KG1 (cell line): ENCODE data around the gene DEFB131B.
"Not testable (repeated sequence)": the region's sequence is repeated elsewhere in the genome, so short reads cannot be mapped to it uniquely, and the experiment has no call there.

Source experiments
- DNase-seq: peaks from one replicate; lab custom pipeline; 2025; lab: John Stamatoyannopoulos, UW

Gene DEFB131B

DNA sequence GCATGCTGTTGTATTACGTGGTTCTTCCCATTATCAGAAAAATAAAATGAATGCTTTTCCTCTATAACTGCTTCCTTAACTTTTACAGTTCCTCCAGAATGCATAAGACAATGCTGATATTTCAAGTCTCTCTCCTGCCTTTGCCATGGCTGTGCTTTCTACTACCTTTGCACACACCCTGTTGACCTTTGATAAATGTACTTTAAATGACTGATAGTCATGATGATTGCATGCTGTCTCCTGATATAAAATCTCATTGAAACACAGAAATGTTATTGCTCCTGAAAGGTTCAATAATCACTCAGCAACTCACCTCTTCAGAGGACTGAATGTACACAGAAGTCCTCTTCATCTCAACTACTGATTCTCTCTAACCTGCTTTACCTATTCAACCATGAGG, at the start of gene DEFB131B:
TSS of gene DEFB131B (plus strand) at position 395 of the 400 bp plus-strand sequence. CDS start at position 395, 0 bp downstream.
- not testable (repeated sequence) for DNase-seq

GRCh38 chr11:71829247-71829646, 49.0 kb upstream of the DEFB131B start:
- DNase-seq: not testable (repeated sequence)

DNA sequence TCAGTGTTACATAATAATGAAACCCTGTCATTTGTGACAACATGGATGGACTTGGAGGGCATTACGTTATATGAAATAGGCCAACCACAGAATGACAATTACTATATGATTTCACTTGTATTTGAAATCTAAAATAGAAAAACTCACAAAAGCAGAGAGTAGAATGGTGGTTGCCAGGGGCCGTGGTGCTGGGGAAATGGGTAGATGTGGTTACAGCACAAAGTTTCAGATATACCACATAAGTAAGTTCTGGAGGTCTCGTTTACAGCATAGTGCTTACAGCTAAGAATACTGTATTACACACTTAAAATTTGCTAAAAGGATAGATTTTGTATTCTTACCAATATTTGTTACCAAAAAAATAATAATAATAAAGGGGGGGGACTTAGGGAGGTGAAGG, 48.6 kb upstream of the DEFB131B start:
- DNase-seq: not testable (repeated sequence)

DNA sequence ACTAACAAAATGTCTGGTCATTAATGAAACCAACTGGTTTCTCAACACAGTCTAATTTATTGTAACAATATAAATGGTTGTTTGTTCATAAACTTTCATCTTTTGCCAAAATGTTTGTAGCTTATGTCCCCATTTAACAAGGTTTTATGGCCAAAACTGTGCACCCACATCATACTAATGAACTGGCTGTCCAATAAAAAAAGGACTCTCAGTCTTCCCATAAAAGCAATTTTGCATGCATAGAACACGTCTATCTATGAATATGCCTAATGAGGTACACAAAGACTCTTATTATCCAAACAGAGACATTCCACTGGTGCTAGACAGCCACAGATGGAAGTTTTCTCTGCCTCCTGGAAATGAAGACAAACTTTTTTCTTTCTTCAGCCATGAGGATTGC, 45.4 kb upstream of the DEFB131B start, which contains the start of gene DEFB108B:
TSS of gene DEFB108B (plus strand) at position 390 of the 400 bp plus-strand sequence. CDS start at position 390, 0 bp downstream.
- not testable (repeated sequence) for DNase-seq

- not testable (repeated sequence) for DNase-seq
These were observed 35.5 kb upstream of the DEFB131B start for GRCh38 chr11:71842720-71843119.

DNA sequence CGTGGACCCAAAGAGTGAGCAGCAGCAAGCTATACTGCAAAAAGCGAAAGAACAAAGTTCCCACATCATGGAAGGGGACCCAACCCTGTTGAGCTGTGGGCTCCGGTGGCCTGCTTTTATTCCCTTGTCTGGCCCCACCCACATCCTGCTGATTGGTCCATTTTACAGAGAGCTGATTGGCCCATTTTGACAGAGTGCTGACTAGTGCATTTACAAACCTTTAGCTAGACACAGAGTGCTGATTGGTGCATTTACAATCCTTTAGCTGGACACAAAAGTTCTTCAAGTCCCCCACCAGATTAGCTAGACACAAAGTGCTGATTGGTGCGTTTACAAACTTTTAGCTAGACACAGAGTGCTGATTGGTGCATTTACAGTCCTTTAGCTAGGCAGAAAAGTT, 34.9 kb upstream of the DEFB131B start:
- not testable (repeated sequence) for DNase-seq

DNA sequence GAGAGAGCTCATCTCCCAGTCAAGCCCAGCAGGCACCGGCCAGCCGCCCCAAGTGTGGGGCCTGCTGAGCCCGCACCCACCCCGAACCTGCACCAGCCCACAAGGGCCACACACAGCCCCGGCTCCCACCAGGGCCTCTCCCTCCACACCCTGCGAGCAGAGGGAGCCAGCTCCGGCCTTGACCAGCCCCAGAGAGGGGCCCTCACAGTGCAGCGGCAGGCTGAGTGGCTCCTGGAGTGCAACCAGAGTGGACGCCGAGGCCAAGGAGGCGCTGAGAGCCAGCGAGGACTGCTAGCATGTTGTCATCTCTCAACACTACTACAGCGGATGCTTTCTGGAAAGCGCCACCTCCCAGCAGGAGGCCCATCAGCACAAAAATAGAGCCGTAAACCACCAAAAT, 34.4 kb upstream of the DEFB131B start:
- DNase-seq: no peak

- DNase-seq: not testable (repeated sequence)
These were observed 24.4 kb upstream of the DEFB131B start for GRCh38 chr11:71853895-71854294.

- peak; percentile 80 for DNase-seq
These were observed 22.4 kb upstream of the DEFB131B start for GRCh38 chr11:71855880-71856279.

GRCh38 chr11:71860835-71861234, 17.4 kb upstream of the DEFB131B start:
- DNase-seq: not testable (repeated sequence)

GRCh38 chr11:71863978-71864627, 14.2 kb upstream of the DEFB131B start:
- DNase-seq: not testable (repeated sequence)

- DNase-seq: not testable (repeated sequence)
These were observed 11.0 kb upstream of the DEFB131B start for GRCh38 chr11:71867209-71867608.

- DNase-seq: not testable (repeated sequence)
These were observed 8.3 kb upstream of the DEFB131B start for GRCh38 chr11:71869931-71870330.

DNA sequence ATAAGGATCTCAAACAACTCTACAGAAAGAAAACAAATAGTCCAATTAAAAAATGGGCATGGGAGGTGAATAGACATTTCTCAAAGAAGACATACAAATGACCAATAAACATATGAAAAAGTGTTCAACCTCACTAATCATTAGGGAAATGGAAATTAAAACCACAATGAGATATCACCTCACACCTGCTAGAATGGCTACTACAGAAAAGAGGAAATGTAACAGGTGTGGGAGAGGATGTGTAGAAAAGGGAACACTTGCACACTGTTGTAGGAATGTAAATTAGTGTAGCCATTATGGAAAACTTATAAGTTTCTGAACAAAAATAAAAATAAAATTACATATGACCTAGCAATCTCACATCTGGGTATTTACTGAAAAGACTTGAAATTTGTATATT, 7.6 kb upstream of the DEFB131B start:
- not testable (repeated sequence) for DNase-seq

DNA sequence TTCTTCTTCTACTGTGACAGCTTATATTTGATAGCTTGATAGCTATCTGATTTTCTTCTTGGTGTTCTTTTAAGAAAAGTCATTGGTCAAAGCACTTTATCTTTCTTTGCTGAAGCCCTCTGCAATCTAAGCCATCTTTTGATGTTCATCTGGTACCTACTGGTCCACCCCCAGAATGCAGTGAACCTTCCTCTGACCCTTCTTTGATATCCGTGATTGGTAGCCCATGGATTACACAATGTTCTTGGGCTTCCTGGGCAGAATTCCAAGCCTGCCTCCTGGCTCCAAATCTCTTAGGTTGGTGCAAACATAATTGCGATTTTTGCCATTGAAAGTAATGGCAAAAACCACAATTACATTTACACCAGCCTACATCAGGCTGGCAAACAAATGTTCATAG, 2.0 kb upstream of the DEFB131B start:
- not testable (repeated sequence) for DNase-seq

GRCh38 chr11:71885806-71886205, 7.6 kb downstream of the DEFB131B start:
- DNase-seq: not testable (repeated sequence)

DNA sequence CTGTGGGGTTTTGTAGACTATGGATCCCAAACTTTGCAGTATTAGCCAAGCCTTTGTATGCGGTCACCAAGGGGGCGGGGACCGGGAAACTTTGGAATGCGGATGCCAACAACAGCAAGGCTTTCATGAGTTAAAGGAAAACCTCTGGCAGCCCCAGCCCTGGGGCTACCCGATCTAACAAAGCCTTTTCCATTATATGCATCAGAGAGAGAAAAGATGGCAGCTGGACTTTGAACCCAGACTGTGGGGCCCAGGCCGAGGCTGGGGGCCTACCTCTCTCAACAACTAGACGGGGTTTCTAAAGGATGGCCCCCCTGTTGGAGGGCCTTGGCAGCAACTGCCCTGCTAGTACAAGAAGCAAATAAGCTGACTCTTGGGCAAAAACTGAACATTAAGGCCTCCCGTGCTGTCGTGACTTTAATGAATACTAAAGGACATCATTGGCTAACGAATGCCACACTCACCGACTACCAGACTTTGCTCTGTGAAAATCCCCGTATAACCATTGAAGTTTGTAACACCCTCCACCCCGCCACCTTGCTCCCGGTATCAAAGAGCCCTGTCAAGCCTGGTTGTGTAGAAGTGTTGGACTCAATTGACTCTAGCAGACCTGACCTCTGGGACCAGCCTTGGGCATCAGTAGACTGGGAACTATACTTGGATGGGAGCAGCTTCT, 10.2 kb downstream of the DEFB131B start:
- DNase-seq: not testable (repeated sequence)

GRCh38 chr11:71889181-71889872, 11.1 kb downstream of the DEFB131B start:
- not testable (repeated sequence) for DNase-seq

DNA sequence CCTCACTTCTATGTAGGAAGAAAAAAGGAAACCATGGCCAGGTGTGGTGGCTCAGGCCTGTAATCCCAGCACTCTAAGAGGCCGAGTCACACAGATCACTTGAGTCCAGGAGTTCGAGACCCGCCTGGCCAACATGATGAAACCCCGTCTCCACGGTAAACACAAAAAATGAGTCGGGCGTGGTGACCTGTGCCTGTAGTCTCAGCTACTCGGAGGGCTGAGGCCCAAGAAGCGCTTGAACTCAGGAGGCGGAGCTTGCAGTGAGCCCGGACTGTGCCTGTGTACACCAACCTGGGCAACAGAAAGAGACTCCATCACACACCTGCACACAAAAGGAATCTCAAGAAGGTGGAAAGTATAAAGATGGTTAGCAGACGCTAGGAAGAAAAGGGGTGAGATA, 17.7 kb downstream of the DEFB131B start:
- DNase-seq: no peak

DNA sequence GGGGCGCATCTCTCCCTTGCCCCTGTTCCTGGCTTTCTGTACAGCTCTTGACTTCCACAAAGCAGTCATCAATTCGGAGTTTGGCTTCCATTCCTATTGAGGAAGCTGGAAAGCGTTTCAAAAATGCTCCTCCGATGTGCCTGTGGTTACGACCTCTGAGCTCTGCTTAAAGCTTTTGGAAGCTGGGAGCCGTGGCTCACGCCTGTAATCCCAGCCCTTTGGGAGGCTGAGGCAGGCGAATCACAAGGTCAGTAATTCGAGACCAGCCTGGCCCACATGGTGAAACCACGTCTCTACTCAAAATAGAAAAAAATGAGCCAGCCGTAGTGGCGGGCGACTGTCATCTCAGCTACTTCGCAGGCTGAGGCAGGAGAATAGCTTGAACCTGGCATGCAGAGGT, 22.9 kb downstream of the DEFB131B start:
- not testable (repeated sequence) for DNase-seq

DNA sequence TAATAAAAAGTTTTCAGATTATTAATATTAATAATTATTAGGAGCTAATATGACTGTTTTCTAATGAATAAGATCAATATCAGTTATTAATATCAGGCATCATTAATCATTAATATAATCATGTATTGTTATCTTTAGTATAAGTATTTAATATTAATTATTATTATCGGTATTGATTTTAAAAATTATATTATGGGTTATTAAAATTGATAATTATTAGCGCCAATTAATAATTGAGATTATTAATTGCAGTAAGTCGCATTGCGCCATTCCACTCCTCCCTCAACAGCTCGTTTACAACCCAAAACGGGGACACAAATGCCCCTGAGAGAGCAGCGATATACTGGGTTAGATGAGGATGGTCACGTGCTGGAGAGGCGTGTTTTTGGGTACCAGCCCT, 30.0 kb downstream of the DEFB131B start:
- no peak for DNase-seq

- not testable (repeated sequence) for DNase-seq
These were observed 32.5 kb downstream of the DEFB131B start for GRCh38 chr11:71910775-71911174.
